H1 (cell line): ENCODE measurements around the gene ASCC1. TPM values are rescaled to one million over a fixed set of nuclear protein-coding genes. Genes with fewer than 3 reads are reported as not detected.

ENCODE experiments used
- CTBP2 ChIP-seq: IDR thresholded peaks from 2 replicates; pipeline ENCODE4 v1.7.0; 2011; ENCODE audit warnings: borderline replicate concordance, mild to moderate bottlenecking, moderate library complexity, mixed read lengths, low read length; ENCODE audit not compliant: insufficient read depth, insufficient read length
- MAFK ChIP-seq: IDR thresholded peaks from 2 replicates; pipeline ENCODE4 v1.6.1; 2012; ENCODE audit warnings: low read depth, mild to moderate bottlenecking, improper control_type of control experiment, low read length
- polyA plus RNA-seq, 7 experiments: library from polyadenylated mRNA; depleted of rRNA in 3 of 7; stranded (reverse) in 5 of 7; unstranded in 2 of 7; fragments of >200 nt in 5 of 7; fragments of 200-250 nt in 2 of 7; gene quantifications; 1 replicate in 5 of 7; 2 replicates in 1 of 7; 4 replicates in 1 of 7; pipeline versions ENCODE4 v1.2.1 to v1.2.3, GENCODE V29; 2011 to 2013; ENCODE audit warnings: missing spikeins in 2 of 7, mixed read lengths in 2 of 7
- total RNA-seq: library from RNA; stranded (reverse); fragmentation: NEBNext Ultra II Directional; extraction: Animal tissue kit (Norgen Biotek cat#: 25700); gene quantifications from 2 replicates; pipeline ENCODE4 v1.2.1, GENCODE V29; 2021

Gene ASCC1
- total and polyA plus RNA-seq, 2 of the 8 experiments (the other 6 are each of a cell fraction or from before 2014, with no cell fraction given), result 25.6 to 35.8 TPM

GRCh38 chr10:72058989-72059842, 156.9 kb downstream of the ASCC1 start (continued):
- TF ChIP-seq CTBP2 (no peak), MAFK (no peak)
